GM12874 (cell line): ENCODE data around the gene GALNT13.

Source experiments
- CTCF ChIP-seq: IDR thresholded peaks from 2 replicates; pipeline ENCODE4 v1.5.1; 2011; ENCODE audit warnings: low read depth, mild to moderate bottlenecking, control low read depth, low read length, moderate library complexity; ENCODE audit not compliant: insufficient read depth

GALNT13 gene

GRCh38 chr2:153891051-153891450, 19.3 kb downstream of the GALNT13 start:
- TF ChIP-seq CTCF, result no peak

- TF ChIP-seq CTCF, result no peak
Measured at GRCh38 chr2:153912798-153913396, 41.2 kb downstream of the GALNT13 start.

- TF ChIP-seq CTCF, result no peak
Measured at GRCh38 chr2:153917570-153917969, 45.8 kb downstream of the GALNT13 start.

- TF ChIP-seq CTCF, result no peak
Measured at GRCh38 chr2:153935511-153935910, 63.8 kb downstream of the GALNT13 start.

- no peak for TF ChIP-seq CTCF
Measured at GRCh38 chr2:153939124-153939796, 67.5 kb downstream of the GALNT13 start.

GRCh38 chr2:153940511-153940910, 68.8 kb downstream of the GALNT13 start:
- TF ChIP-seq CTCF, result no peak

GRCh38 chr2:153944800-153945199, 73.1 kb downstream of the GALNT13 start:
- TF ChIP-seq CTCF, result no peak

GRCh38 chr2:153946036-153946435, 74.3 kb downstream of the GALNT13 start:
- TF ChIP-seq CTCF, result no peak
